GM18498 (cell line): ENCODE measurements around the gene RAPGEF2.

Experiments used
- ATAC-seq: cut with Tn5 transposase; IDR thresholded peaks from one replicate; pipeline ENCODE4 v1.9.1; 2021; ENCODE audit warnings: mild to moderate bottlenecking, moderate library complexity; ENCODE audit not compliant: unreplicated experiment

The RAPGEF2 gene

DNA sequence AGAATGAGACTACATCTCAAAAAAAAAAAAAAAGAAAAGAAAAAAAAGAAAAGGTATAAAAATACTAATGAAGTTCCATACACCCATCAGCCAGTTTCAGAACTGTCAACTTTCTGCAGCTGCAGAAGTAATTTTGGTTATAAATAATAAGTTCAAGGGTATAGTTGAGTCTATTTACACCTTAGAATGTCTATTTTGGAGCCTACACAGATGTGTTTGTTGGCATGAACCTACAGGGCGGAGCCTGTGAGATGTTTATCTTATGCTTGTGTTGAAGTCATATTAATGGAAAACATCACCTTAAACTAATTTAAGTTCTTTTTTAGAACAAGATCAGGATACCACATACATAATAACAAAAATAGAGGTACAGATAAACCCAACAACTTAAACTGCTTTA is 85.8 kb downstream of the RAPGEF2 start:
- no peak for ATAC-seq

DNA sequence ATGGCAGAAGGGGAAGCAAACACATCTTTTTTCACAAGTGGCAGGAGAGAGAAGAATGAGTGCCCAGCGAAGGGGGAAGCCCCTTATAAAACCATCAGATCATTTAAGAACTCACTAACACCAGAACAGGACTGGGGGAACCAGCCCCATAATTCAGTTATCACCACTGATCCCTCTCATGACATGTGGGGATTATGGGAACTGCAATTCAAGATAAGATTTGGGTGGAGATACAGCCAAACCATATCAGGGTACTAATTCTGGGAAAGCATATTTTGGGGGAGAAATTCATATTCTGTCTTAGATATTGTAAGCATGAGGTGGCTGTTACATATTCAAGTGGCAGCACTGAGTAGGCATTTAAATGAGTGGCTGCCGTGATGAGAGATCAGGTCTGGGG is 87.8 kb downstream of the RAPGEF2 start:
- no peak for ATAC-seq

DNA sequence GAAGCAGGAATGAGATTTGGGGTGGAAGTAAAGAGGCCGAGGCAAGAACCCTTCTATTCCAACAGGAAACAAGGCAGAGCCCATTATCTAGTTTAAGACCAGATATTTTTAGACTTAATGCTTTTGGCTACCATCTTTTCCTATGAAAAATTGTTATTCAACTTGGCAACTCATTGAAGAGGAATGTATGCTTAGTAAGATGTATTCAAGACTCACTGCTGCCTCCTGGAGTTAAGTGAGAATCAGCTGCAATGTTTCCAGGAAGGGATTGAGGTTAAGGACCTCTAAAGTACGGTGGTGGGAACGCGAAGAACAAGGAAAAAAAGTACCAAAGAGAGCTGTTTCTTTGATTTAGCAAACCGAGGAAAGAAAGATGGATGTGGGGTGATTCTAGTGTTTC is 89.1 kb downstream of the RAPGEF2 start:
- ATAC-seq: no peak

DNA sequence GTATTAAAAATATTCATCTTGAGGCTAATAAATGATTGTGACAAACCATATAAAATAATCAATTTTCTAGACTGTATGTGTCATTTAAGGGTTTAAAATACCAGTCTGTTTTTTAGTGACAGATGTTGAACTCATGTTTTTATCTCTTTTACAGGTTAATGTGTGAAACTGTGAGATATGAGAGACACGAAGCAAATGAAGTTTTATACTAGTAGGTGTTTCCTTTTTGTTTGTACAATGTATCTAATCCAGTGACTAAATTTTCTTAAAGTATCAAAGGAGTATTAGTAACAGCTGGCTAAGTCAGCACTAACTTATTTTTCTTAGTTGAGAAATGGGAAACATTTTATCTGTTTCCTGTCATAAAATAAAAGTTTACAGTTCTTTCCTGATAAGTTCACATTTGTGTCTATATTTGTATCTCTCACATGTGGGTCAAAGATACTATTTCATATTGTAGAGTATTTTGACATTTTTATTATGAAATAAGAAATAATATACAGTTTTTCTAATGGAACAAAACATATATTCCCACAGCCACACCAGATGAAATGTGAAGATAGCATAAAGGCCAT is 90.3 kb downstream of the RAPGEF2 start:
- ATAC-seq: no peak

DNA sequence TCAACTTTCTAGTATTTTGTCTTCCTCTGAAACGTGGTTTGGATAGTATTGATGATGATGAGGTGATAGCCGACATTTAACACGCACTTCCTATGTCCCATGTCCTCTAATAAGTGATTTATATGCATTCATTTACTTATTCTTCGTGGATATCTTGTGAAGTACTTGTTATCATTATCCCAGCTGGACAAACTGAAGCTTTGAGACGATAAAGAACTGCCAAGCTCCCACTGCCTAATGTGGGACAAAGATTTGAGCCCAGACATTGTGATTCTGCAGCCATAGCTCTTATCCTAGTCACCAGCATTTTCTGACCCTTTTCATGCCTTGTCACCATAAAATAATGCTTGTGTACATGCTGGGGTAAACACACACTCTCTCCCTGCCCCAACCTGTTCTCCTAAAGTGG is 92.5 kb downstream of the RAPGEF2 start:
- no peak for ATAC-seq

DNA sequence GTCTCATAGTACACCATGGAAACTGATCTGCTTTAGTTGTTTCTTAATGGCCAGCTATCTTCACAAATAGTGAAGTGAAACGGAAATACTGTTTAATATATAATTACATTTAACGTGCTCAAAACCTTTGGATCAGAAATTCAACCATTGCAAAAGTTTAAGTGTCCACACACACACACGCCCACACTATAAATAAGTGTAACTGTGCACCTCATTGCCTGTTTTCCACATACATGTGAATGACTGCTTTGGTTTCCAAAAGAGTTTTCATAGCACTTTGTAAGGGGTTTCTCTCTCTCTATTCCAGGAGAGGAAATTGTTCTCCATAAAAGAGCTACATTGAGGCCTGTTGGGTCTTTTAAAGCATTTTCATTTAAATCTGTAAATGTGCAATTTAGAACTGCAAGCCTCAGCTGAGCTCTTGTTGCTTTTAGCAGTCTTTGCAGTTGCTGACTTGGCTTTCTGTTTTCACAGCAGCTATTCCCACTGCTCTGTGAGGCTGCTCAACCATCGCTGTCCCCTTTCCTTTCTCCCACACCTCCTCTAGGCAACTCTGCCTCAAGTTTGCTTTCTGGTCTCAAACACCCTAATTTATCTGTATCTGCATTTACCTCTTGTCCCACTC is 94.5 kb downstream of the RAPGEF2 start:
- ATAC-seq: no peak

DNA sequence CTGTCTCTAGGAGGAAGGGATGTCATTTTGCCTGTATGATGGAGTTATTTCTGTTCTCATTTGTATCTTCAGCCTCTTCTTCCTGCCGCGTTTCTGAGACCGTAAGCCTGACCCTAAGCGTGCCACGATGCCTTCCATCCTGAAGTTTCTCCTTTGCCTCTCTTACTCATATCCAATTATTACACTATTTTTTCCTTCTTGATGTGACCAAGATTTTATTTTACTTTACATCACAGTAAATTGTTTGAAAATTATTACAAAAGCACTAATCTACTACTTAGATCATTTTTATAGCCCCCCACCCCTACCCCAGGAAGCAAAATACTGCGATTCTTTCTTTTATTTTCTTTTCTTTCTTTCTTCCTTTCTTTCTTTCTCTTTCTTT is 95.0 kb downstream of the RAPGEF2 start:
- no peak for ATAC-seq

DNA sequence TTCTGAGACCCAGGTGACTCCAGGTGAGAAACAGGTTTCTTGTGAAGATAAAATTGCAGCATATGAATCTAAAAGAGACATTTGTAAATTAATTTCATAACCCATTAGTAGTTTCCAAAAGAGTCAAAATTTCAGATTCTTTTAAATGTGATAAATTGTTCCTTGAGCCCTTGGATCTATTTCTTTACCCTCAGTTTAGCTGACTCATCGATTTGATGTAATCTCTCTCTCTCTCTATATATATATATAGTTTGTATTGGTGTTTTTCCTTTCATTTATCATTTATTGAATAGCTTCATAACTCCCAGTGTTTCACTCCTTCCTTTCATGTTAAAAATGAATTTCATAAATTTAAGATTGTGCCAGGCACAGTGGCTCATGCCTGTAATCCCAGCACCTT is 96.9 kb downstream of the RAPGEF2 start:
- no peak for ATAC-seq

DNA sequence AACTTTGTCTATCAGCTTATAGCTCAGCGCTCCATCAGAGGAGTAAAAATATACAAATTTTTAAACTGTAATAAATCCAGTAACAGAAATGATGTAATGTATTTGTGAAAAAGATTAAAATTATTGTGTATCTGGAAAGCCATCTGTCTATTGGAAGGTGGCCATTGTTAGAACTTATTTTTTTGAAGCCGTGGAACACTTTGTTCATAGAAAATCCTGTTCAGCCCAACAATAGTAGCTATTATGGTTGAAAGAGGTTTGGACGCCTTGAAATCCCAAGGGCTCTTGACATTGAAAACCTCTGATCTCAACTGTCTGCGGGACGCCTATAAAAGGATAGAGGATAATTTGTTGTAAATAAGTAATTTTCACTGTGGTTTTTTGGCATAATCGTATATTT is 98.3 kb downstream of the RAPGEF2 start:
- no peak for ATAC-seq

DNA sequence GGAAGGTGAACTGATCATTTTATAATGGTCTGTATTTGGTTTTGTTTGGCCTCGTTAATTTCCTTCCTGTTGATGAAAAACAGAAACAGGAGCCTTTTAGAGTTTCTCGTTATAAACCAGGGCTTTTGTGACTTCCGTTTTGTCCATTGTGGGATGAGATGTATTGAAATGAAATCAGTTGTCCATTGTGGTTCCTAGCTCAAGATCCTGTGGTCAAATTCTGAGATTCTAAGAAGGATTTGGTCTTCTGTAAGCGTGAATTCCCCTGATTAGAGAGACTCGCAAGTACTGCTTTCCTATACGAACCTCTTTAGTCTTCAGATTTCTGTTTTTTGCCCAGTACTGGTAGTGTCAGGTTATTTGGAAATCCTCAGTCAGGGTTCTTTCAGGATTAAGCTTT is 101.7 kb downstream of the RAPGEF2 start:
- ATAC-seq: no peak

DNA sequence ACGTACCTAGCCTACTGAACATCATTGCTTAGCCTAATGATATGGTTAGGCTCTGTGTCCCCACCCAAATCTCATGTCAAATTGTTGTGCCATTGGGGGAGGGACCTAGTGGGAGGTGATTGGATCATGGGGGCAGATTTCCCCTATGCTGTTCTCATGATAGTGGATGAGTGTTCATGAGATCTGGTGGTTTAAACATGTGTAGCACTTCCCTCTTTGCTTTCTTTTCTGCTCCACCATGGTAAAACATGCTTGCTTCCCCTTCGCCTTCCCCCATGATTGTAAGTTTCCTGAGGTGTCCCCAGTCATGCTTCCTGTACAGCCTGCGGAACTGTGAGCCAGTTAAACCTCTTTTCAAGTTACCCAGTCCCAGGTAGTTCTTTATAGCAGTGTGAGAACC is 102.6 kb downstream of the RAPGEF2 start:
- ATAC-seq: no peak

DNA sequence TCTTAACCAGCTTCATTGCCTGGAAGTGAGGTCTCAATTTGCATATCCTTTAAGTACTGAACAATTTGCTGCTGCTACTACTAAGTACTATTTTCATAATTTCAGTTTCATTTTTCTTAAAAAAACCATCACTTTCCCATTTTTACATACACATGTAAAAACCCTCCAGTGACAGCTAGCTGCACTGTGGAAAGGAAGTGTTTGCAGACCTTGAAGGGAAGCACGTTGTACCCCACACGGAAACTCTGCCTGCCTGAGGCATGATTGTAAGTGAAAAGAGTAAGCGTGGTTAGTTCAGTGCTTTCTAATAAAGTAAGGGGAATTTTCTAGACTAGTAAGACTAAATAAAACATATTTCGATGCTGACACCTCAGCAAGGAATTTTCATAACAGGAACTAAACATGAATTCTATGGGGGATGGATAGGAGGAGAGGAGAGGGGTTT is 103.6 kb downstream of the RAPGEF2 start:
- ATAC-seq: peak; percentile 92

DNA sequence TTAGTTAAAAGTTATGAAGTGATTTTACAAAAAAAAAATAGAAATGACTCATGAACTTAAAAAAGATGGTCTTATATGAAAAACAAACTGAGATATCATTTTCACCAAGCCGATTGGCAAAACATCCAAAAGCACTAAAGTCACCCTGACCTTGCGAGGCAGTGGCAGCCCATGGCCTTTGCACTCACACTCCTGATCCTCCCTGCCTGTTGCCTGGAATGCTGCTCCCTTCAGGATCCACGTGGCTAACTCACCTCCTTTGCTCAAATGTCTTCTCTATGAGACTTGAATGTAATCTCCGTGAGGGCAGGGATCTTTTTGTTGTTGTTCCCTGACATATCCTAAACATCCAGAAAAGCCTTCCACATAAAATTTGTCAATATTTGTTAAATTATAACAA is 106.4 kb downstream of the RAPGEF2 start:
- ATAC-seq: no peak

DNA sequence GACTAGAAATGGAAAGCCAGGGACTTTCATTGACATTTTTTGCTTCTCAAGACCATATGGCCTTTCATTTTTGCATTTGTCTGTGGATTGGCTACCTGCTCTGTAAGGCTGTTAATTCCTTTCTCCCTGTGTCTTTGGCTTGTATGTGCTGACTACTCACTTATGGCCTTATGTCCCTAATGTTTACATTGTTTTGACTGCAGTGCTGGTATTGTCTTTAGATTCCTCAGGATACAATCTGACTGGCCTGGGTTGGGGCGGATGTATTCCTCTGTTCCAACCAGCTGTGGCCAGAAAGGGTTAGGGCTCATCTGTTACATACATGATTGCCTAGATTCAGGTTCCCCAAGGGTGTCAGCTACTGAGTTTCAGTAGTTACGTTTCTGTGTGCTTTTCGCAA is 108.1 kb downstream of the RAPGEF2 start:
- no peak for ATAC-seq

DNA sequence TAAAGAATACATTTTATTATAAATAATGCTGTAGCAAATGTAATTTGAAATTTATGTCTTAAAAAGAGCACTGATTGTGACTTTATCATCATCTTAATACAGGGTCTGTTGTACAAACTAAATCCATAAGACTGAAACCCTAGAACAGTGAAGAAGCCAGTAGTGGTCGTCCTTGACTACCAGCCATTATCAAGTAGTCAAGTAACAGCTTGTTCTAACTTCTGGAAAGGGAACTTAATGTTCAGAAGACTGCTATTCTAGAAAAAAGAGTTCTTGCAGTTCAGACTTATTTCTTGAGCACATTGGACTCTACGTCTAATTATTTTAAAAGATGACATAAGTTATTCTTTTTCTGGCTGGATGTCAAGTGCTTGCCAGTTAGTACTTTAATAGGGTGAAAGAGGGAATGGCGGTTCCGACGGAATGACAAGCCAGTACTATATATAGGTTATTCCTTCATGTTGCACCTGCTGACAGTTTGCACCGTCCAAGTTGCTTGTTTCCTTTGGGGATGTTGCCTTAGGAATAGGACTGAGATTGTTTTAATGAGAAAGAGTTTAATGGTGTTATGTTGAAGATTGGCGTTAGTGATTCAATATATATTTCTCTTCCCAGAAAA is 109.9 kb downstream of the RAPGEF2 start:
- no peak for ATAC-seq

DNA sequence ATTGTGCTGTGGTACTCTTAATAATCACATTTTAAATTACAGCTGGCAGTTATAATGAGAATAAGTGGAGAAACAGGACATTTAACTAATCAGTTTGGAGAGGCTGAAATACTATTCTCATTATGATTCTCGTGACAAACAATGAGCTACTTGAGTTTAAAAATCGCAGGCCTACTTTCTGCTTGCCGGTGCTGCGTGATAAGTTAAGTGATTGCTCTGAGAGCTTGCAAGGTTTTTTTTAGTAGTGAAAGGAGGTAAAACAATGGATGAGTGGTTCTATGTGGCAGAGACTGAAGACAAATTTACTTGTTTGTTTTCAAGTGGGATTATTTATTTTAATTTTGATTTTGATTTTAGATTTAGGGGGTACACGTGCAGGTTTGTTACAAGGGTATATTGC is 114.0 kb downstream of the RAPGEF2 start:
- ATAC-seq: no peak

DNA sequence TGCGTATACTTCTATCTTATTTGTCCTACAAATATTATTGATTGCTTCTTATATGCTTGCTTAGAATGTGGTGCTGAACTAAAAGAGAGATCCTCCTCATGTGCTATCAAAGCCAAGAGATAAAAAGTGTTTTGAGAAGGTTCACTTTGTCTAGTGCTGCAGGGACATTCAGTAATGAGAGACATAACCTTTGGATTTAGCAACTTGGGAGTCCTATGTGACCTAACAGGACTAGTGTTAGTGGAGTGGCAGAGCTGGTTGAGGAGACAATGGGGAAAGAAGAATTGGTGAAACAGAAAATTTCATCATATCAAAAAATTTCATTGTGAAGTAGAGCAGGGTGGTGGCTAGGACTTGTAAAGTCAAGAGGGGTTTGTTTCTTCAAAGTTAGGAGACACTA is 117.0 kb downstream of the RAPGEF2 start:
- ATAC-seq: no peak

DNA sequence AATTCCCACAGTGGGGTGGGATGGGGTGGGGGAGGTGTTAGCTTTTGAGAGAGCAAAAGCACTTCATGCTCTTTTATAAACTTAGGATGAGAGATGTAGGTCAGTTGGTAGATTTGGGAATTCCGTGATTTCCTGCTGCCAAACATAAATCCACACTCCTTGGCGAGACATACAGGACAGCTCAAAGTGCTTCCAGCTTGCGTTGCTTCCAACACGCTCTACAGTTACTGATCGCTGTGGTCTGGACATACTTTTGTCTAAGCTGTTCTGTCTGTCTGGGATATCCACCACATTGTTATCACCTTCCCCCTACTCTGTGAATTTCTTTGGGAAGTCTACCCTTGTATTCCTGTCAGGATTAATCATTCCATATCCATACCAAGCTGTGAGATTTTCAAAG is 117.5 kb downstream of the RAPGEF2 start:
- ATAC-seq: no peak

DNA sequence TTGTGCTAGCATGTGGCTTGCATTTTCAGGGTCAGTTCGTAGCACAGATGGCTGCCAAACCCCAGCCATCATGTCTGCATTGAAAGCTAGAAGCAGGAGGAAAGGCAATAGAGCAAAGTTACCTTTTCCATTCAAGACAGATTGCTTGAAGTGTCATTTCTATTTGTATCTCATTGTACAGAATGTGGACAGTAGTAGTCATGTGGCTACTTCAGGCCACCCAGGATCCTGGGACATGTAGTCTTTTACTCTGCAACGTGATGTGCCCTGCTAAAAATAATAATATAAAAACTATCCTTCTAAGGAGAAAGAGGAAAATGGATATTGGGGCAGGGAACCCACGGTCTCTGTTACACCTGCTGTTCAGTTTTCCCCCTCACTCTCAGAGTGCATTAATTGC is 118.4 kb downstream of the RAPGEF2 start:
- no peak for ATAC-seq

DNA sequence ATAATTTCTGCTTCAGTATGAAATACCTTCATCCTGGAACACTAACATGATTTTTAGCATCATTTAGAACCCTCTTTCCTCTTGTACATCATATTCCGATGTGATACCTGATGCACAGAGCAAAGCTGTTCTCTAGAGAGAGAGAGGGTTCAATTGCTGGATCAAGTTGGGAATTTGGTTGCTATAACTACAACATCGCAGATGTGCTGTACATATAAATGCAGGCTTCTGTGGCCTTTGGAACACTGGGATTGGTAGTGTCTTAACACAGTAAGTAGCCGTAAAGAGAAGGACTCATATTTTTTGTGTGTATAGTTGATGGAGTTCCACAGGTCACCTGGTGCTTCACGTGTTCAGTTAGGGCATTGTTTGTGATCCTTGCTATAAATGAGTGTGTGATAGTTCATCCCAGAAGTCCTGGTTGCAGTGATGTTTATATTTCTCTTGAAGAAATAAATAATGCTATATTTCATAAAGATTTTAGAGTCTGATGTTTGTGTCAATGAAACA is 119.2 kb downstream of the RAPGEF2 start:
- no peak for ATAC-seq

DNA sequence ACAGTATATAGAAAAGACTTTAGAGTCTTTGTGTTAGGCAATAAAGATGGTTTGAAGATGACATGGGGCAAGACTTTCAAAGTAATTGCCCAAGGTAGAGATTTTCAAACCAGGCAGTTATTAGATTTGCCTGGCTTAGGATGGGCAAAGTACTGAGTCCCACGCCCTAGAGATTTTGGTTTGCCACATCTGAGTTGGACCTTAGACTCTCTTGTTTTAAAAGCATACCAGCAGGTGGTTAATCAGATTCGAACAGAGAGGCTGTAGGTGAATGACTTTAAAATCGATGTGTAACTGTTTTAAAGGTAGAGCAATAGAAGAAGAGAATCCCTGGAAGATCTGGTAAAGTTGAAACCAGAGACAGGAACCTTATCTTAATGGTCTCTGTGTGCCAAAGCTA is 121.5 kb downstream of the RAPGEF2 start:
- ATAC-seq: no peak

DNA sequence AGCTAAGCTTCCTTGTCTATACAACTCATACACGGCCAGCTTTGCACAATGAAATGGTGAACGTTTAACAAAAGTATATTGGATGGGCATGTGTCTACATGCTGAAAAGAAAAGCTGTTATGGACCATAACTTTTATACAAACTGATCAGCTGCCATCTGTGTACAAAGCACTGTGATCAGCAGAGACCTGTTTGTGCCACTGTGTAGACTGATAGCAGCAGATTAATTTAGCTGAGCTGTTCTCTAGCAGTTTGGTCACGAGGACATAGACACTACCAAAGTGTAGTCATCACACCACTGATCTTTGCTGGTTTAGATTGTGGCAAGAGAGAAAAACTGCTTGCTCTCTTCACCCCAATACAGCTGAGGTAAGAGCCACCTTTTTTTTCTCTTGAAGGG is 124.5 kb downstream of the RAPGEF2 start:
- ATAC-seq: no peak

DNA sequence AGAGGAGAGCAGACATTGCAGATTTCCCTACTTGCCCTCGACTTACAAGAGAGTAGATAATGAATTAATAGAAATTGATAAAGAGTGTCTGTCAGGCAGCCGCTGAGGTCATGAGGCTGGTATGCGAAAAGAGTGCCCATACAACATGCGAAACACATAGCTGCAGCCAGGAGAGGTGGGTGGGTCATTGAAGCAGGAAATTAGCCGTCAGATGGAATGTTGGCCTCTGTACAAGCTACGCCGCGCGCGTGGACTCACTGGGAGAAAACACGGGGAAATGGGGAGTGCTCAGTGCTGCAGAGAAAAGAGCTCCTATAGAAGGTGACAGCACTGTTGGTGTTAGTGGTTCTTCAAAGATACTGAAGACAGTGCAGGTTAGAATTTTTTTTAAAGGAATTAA is 125.1 kb downstream of the RAPGEF2 start:
- no peak for ATAC-seq
